GM12892 (cell line): ENCODE data around the gene CLSTN2.

ENCODE experiments used
- DNase-seq: peaks from one replicate; pipeline ENCODE4 v3.0.0; 2011; ENCODE audit not compliant: insufficient read length
- FAIRE-seq: peaks from 2 replicates; lab custom pipeline; 2011; peaks lifted over from hg19 to GRCh38; lab: Jason Lieb, UNC
- POLR2A ChIP-seq: IDR thresholded peaks from 2 replicates; pipeline ENCODE4 v1.6.1; 2011; ENCODE audit warnings: low read depth, low read length, control low read depth
- POLR2AphosphoS5 ChIP-seq: IDR thresholded peaks from 2 replicates; pipeline ENCODE4 v1.6.1; 2011; ENCODE audit warnings: low read depth, low read length, control low read depth
- TAF1 ChIP-seq: IDR thresholded peaks from 2 replicates; pipeline ENCODE4 v1.6.1; 2011; ENCODE audit warnings: low read depth, mild to moderate bottlenecking, control low read depth, low read length, borderline replicate concordance

Gene CLSTN2

DNA sequence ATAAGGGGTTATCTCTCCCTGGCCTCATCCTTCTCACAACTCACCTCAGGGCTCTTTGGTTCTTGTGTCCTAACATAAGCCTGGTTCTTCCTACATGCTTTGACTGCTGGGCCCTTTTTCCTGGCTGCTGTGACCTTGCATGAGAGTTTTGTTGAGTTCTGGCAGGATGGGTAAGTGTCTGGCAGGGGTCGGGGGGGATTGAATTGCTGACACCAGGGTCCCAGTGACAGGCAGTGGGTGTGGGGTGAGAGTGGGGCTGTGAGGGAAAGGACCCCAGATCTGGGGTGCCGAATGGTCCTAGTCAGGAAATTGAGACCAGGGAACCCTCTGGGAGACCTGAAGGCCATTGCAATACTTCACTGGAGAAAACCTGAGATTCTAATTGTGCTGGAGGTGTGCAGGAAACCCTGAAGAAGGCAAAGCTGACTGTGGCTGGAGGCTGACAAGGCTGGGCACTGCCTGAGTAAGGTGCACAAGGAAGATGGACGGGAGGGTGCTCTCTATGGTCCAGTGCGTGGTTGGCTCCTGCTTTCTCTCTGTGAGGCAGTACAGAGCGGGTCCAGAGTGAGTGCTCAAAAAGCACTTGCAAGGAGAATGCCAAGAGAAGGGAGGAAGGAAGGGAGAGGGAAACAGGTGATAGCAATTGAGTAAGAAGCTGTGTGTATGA lies 76.8 kb downstream of the CLSTN2 start:
- no peak for TF ChIP-seq POLR2A
- no peak for TF ChIP-seq TAF1
- TF ChIP-seq POLR2AphosphoS5 = no peak
- FAIRE-seq = no peak
- DNase-seq = no peak

DNA sequence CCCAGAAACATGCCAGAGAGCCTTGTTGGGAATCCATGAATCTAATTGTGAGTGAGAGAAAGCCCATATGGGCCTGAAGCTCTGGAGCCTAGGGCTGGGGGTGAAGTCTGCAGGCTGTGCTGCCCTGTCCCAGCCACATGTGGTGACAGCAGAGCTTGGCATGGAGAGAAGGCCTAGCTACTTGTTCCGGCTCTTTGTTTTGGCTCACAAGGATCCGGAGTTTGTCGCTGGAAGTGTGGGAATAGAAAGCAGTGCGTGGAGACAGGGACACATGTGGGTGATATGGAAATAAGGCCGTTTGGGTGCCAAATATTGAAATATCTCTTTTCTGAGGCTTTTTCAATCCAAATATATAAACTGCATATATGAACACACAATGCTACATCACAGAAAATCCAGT lies 78.2 kb downstream of the CLSTN2 start:
- DNase-seq (no peak), FAIRE-seq (no peak)
- TF ChIP-seq POLR2AphosphoS5 (no peak), TAF1 (no peak)

DNA sequence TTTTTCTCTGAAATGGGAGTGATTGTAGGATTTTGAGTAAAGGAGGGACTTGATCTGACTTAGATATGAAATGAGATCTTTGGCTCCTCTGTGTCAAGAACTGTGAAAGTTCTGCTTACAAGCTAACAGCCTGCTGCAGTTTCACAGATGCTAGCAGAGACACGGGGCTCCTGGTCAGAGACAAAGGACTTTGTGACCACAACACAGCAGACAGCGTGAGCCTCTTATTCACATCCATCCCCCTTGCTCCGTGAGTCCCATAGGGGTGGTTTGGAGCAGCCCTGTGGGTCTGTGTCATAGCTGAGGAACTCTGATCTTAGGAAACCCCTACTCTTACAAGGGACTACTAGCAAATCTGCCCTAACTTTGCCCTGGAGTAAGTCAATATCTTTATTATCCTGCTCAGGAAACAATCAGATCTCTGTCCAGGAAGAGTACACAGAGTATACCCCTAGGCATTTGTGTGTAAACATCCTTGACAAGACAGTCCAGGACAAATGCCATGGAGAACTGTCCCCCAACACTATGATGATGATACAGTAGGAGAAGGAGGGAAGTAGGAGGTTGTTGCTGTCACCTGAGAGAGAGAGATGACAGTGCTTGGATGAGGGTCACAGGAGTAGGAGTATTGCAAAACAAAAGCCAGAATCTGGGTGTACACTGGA lies 80.0 kb downstream of the CLSTN2 start:
- TF ChIP-seq TAF1 (no peak), POLR2AphosphoS5 (no peak), POLR2A (no peak)
- no peak for FAIRE-seq

DNA sequence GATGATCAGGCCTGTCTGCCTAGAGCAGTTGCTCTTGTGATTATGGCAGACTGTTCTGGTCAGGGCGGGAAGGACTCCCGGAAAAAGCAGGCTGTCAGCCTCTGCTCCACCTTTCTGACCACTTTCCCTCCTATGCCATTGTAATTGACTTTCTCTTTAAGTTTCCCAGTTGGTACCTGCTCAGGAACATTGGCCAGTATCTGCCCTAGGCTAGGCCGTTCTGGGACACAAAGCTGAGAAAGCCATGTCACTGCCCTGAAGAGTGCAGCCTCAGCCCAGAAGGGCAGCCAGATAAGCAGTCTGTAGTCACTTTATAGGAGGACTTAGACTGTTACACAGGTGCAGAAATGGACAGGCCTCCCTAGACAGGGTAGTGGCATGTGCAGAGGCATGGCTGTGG lies 80.8 kb downstream of the CLSTN2 start:
- TF ChIP-seq POLR2A (no peak), TAF1 (no peak), POLR2AphosphoS5 (no peak)
- no peak for FAIRE-seq

More for the DNA sequence above, 80.0 kb downstream of the CLSTN2 start:
- no peak for DNase-seq

DNA sequence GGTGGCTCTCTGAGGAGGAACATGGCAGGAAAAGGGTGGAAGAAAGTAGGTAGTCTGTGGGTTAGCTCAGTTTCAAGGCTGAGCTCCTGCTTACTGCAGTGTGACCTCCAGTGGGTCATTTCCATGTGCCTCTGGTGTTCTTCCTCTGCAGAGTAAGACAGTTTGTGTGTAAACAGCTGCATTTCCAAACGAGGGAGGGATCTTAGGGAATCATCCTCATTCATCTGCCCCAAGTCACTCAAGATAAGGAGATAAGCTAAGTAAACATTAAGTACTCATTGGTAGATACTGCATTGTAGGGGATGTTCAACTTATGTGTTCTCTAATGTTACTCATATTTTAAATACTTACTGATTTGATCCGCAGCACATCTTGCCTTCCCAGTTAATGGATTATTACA lies 83.6 kb downstream of the CLSTN2 start:
- FAIRE-seq (no peak), DNase-seq (no peak)
- TF ChIP-seq POLR2A = no peak
- TF ChIP-seq TAF1 = no peak
- no peak for TF ChIP-seq POLR2AphosphoS5

More for the DNA sequence above, 80.8 kb downstream of the CLSTN2 start:
- no peak for DNase-seq

DNA sequence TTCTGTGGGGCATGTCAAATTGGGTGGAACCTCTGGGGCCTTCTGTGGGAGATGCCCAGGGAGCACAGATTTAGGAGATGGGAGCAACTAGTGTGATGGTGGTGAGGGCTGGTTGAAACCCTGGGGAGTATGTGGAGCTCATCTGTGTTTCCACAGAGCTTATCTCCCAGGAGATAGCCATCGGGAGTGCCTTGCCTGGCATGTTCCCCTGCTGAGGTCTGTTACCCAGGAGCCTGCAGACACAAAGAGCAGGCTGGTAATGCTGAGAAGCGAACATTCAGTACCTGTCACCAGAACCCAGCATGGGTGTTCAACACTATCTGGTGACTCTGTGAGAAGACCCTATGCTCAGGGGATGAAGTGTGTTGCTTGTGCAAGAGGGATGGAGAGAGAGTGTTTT lies 85.0 kb downstream of the CLSTN2 start:
- DNase-seq = no peak
- no peak for FAIRE-seq

DNA sequence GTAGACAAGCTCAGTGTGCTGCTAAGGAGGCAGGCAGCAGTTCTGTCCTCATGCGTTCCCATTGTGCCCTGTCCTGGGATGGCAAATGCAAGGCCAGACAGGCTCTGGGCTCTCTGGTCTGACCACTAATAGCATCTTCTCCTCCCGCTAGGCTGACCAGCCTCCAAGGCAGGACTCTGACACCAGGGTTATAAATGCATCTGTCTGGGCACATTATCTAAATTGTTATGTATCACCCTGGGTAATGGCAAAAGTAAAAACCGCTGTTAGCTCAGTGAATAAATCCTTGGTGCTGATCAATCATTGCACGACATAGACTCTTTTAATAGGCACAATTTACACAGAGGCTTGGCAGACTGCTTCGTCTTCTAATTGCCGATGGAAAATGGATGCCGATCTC lies 85.6 kb downstream of the CLSTN2 start:
- DNase-seq (no peak), FAIRE-seq (no peak)
- TF ChIP-seq POLR2AphosphoS5 (no peak), POLR2A (no peak), TAF1 (no peak)

More for the DNA sequence above, 85.0 kb downstream of the CLSTN2 start:
- TF ChIP-seq POLR2A = no peak
- TF ChIP-seq TAF1 = no peak
- TF ChIP-seq POLR2AphosphoS5 = no peak

DNA sequence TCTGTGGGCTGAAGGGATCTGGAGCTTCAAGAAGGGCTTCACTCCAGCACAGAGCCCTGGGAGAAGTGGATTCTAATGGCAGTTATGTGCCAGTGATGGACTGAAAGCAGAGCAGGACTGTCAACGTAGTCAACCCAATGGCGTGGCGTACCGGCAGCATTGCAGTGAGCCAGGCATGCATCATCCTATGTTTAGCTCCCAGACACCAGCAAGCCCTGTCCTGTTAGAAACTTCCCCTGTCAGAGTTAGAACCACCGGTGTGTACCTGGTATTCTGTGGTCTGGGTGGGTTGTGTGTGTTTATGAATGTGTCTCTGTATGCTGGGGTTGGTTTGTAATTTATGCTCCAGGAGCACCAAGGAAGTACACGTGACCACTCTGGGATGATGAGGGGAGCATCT lies 86.3 kb downstream of the CLSTN2 start:
- FAIRE-seq = no peak
- TF ChIP-seq POLR2A = no peak
- TF ChIP-seq POLR2AphosphoS5 = no peak
- TF ChIP-seq TAF1 = no peak
- DNase-seq = no peak

DNA sequence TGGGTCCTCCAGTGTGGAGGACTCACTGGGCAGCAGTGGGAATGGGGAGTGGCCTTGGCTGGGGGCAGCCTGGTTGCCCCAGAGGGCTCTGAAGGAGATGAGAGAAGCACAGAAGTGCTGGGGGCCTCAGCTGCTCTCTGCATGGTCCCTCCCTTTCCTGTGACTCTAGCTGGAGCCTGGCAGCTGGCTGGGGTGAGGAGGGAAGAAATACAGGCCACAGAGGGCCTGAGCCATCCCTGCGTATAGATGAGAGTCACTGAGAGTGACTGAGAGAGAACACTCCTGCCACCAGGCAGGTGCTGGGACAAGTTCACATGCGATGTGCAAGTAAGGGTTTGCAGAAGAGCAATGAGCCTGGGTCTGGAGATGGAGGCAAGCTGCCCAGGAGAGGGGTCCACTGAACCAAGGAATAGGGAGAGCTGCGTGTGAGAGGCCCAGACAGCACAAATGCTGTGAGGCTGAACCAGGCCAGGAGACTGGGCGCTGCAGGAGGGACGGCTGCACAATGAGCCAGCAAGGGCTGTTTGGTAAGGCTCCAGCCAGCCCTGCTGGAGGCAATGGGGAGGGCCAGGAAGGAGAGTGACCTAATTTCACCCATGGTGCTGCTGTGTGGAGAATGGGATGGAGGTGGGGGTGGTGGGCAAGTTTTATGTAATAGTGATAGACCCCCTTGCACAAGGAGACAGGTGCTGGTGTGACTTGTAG lies 87.2 kb downstream of the CLSTN2 start:
- DNase-seq (no peak), FAIRE-seq (no peak)
- TF ChIP-seq POLR2A = no peak
- no peak for TF ChIP-seq POLR2AphosphoS5
- no peak for TF ChIP-seq TAF1

DNA sequence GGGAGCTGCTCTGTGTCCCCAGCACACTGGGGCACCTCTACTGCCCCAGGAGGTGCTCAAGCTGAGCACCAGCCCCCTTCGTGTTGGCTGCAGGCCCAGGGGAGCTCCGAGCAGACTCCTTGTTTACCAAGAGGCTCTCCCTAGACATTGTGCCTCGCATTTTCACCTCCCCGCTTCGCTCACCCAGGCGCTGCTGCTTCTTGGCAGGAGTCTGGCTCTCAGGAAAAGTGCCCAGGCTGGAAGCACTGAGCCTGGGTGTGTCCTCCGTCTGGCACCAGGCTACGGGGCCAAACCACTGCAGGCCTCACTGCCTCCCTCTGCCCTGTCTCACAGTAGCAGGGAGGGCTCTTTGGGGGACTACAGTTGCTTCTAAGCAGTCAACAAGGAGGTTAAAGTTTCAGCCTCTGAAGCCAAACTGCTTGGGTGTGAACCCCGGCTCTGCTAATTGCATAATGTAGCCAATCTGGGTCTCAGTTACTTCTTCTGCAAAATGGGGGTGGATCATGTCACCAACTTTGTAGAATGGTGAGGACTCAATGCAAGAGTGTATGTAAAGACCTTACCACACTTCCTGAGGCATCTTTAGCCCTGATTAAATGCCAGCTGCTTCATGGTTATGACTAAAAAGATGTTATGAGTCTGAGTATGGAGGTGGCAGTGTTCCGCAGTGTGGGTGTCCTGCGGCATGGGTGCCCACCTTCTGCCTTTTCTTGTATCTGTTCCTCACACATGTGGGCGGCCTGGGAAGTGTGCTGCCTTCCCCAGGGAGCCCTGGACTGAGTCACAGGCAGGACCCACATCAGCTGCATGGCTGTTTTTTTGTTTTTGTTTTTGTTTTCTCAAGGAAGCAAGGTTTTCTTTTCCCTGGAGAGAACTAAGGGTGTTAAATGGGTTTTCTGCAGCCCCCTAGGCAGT lies 88.9 kb downstream of the CLSTN2 start:
- DNase-seq (no peak), FAIRE-seq (no peak)
- no peak for TF ChIP-seq TAF1
- TF ChIP-seq POLR2A = no peak
- no peak for TF ChIP-seq POLR2AphosphoS5

DNA sequence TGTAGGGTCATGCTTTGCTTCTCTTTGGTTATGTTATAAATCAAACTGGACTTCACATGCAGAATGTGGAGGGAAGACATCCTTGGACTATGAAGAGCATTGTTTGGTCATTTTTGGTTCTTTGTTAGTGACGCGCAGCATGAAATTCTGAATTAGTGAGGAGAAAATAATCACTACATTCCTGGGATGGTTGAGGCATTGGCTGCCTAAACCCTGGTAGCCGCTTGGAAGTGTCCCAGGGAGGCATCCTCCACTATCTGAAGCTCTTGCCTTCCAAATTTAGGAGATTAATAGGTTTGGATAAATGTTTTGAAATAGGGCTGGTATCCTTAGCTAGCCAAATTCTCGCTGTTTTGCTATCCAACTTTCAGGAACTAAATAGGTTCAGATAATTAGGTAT lies 96.2 kb downstream of the CLSTN2 start:
- FAIRE-seq = no peak
- TF ChIP-seq POLR2AphosphoS5 = no peak
- no peak for TF ChIP-seq POLR2A
- TF ChIP-seq TAF1 = no peak
- no peak for DNase-seq

DNA sequence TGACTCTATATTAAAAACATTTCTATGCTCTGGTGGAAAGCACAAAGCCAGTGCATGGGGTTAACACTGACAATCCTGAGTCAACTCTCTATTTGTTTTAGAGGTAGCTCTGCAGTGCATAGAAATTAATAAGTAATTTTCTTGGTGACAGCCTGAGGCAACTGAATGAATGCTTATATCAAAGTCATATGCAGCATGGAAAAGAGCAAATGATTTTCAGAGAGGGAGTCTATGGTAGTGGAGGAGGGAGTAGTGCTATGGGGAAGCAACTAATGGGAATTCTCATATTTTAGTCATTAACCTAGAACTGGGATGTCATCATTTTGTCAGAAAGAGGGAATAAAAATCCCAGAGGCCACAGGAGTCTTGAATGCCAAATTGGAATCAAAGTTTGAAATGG lies 99.1 kb downstream of the CLSTN2 start:
- no peak for TF ChIP-seq TAF1
- no peak for TF ChIP-seq POLR2AphosphoS5
- TF ChIP-seq POLR2A = no peak
- no peak for FAIRE-seq
- no peak for DNase-seq
